ENCODE results near the gene VPS26A.
A peak's percentile ranks its signal among the peaks of the same experiment; 100 is the strongest.
"Not testable (repeated sequence)": the region's sequence is repeated elsewhere in the genome, so short reads cannot be mapped to it uniquely, and the experiment has no call there.

The VPS26A gene

GRCh38 chr10:69101451-69102095 is 22.4 kb upstream of the VPS26A start:
- H3K4me3 ChIP-seq (ENCODE audit: low read depth, low read length) = no peak overlapping the region
- DNase-seq (ENCODE audit: low read depth) = no peak

- H3K4me3 ChIP-seq (ENCODE audit: low read depth, low read length) = no peak overlapping the region
- no peak for DNase-seq (ENCODE audit: low read depth)
Measured at GRCh38 chr10:69102440-69102839, 21.5 kb upstream of the VPS26A start.

GRCh38 chr10:69103784-69104183 is 20.2 kb upstream of the VPS26A start:
- H3K4me3 ChIP-seq (ENCODE audit: low read depth, low read length) = no peak overlapping the region
- DNase-seq (ENCODE audit: low read depth) = no peak

- no peak overlapping the region for H3K4me3 ChIP-seq (ENCODE audit: low read depth, low read length)
- no peak for DNase-seq (ENCODE audit: low read depth)
Measured at GRCh38 chr10:69104994-69105790, 18.8 kb upstream of the VPS26A start.

GRCh38 chr10:69107176-69107490 is 16.8 kb upstream of the VPS26A start:
- DNase-seq (ENCODE audit: low read depth) = no peak
- H3K4me3 ChIP-seq (ENCODE audit: low read depth, low read length) = no peak overlapping the region

- DNase-seq (ENCODE audit: low read depth) = no peak
- H3K4me3 ChIP-seq (ENCODE audit: low read depth, low read length) = no peak overlapping the region
Measured at GRCh38 chr10:69107699-69108098, 16.3 kb upstream of the VPS26A start.

GRCh38 chr10:69119896-69120295 is 4.1 kb upstream of the VPS26A start:
- no peak overlapping the region for H3K4me3 ChIP-seq (ENCODE audit: low read depth, low read length)
- no peak for DNase-seq (ENCODE audit: low read depth)

GRCh38 chr10:69123306-69123746 is 652 bp upstream of the VPS26A start:
- DNase-seq (ENCODE audit: low read depth) = peak; percentile 26
- H3K4me3 ChIP-seq (ENCODE audit: low read depth, low read length) = peak overlapping the region; percentile 73

- H3K4me3 ChIP-seq (ENCODE audit: low read depth, low read length) = peak overlapping the region; percentile 73
- peak; percentile 27 for DNase-seq (ENCODE audit: low read depth)
Measured at GRCh38 chr10:69124563-69125268, 738 bp downstream of the VPS26A start.

- peak overlapping the region; percentile 73 for H3K4me3 ChIP-seq (ENCODE audit: low read depth, low read length)
- no peak for DNase-seq (ENCODE audit: low read depth)
Measured at GRCh38 chr10:69125554-69125953, 1.6 kb downstream of the VPS26A start.

- H3K4me3 ChIP-seq (ENCODE audit: low read depth, low read length) = no peak overlapping the region
- no peak for DNase-seq (ENCODE audit: low read depth)
Measured at GRCh38 chr10:69130251-69130650, 6.3 kb downstream of the VPS26A start.

- no peak overlapping the region for H3K4me3 ChIP-seq (ENCODE audit: low read depth, low read length)
- no peak for DNase-seq (ENCODE audit: low read depth)
Measured at GRCh38 chr10:69139961-69140360, 16.0 kb downstream of the VPS26A start.

- DNase-seq (ENCODE audit: low read depth) = no peak
- H3K4me3 ChIP-seq (ENCODE audit: low read depth, low read length) = no peak overlapping the region
Measured at GRCh38 chr10:69141304-69141703, 17.3 kb downstream of the VPS26A start.

GRCh38 chr10:69142074-69142473 is 18.1 kb downstream of the VPS26A start:
- DNase-seq (ENCODE audit: low read depth); H3K4me3 ChIP-seq (ENCODE audit: low read depth, low read length): not testable (repeated sequence)

- DNase-seq (ENCODE audit: low read depth) = no peak
- H3K4me3 ChIP-seq (ENCODE audit: low read depth, low read length) = no peak overlapping the region
Measured at GRCh38 chr10:69142983-69143382, 19.0 kb downstream of the VPS26A start.

- no peak for DNase-seq (ENCODE audit: low read depth)
- H3K4me3 ChIP-seq (ENCODE audit: low read depth, low read length) = no peak overlapping the region
Measured at GRCh38 chr10:69145329-69145728, 21.4 kb downstream of the VPS26A start.

GRCh38 chr10:69145864-69146263 is 21.9 kb downstream of the VPS26A start:
- no peak overlapping the region for H3K4me3 ChIP-seq (ENCODE audit: low read depth, low read length)
- DNase-seq (ENCODE audit: low read depth) = no peak

GRCh38 chr10:69146759-69147158 is 22.8 kb downstream of the VPS26A start:
- no peak overlapping the region for H3K4me3 ChIP-seq (ENCODE audit: low read depth, low read length)
- no peak for DNase-seq (ENCODE audit: low read depth)

GRCh38 chr10:69151984-69152383 is 28.0 kb downstream of the VPS26A start:
- no peak for DNase-seq (ENCODE audit: low read depth)
- no peak overlapping the region for H3K4me3 ChIP-seq (ENCODE audit: low read depth, low read length)

GRCh38 chr10:69153227-69153626 is 29.2 kb downstream of the VPS26A start:
- DNase-seq (ENCODE audit: low read depth) = no peak
- H3K4me3 ChIP-seq (ENCODE audit: low read depth, low read length) = no peak overlapping the region
